Loucy (cell line): Measurements from ENCODE around the gene FOXL1.

ENCODE experiments used
- H2AFZ ChIP-seq: fragments of 200-600 bp; sonication (generic); 2 replicates; pipeline ENCODE4 v1.6.0; 2016; ENCODE audit warnings: antibody characterized with exemption, mild to moderate bottlenecking, low read length, moderate library complexity
- H3F3A ChIP-seq: fragments of 200-600 bp; 2 replicates; pipeline ENCODE4 v1.6.0; 2016; ENCODE audit warnings: antibody characterized with exemption, low read depth, mild to moderate bottlenecking
- H3K27me3 ChIP-seq: fragments of 200-600 bp; sonication (generic); 2 replicates; pipeline ENCODE4 v1.6.1; 2014; ENCODE audit warnings: low read length, mild to moderate bottlenecking; ENCODE audit not compliant: insufficient read depth, poor library complexity, severe bottlenecking
- H3K36me3 ChIP-seq: fragments of 200-600 bp; sonication (generic); 2 replicates; pipeline ENCODE4 v1.6.1; 2016; ENCODE audit warnings: low read length; ENCODE audit not compliant: insufficient read depth
- H3K4me1 ChIP-seq: fragments of 200-600 bp; sonication (generic); 2 replicates; pipeline ENCODE4 v1.5.1; 2014; ENCODE audit warnings: low read length, mild to moderate bottlenecking; ENCODE audit not compliant: insufficient read depth, poor library complexity, severe bottlenecking
- H3K4me2 ChIP-seq: fragments of 200-600 bp; sonication (generic); 2 replicates; pipeline ENCODE4 v1.6.0; 2014; ENCODE audit warnings: antibody characterized with exemption, low read length, low read depth, mild to moderate bottlenecking; ENCODE audit not compliant: poor library complexity, severe bottlenecking
- H3K4me3 ChIP-seq: fragments of 200-600 bp; sonication (generic); 2 replicates; pipeline ENCODE4 v1.5.1; 2014; ENCODE audit warnings: low read length, mild to moderate bottlenecking, mixed read lengths; ENCODE audit not compliant: poor library complexity, severe bottlenecking
- H3K79me2 ChIP-seq: fragments of 200-600 bp; sonication (generic); 2 replicates; pipeline ENCODE4 v1.6.1; 2014; ENCODE audit warnings: low read length; ENCODE audit not compliant: insufficient read depth
- H3K9ac ChIP-seq: fragments of 200-600 bp; sonication (generic); 2 replicates; pipeline ENCODE4 v1.6.0; 2014; ENCODE audit warnings: mild to moderate bottlenecking, low read depth, low read length, moderate library complexity; ENCODE audit not compliant: poor library complexity, severe bottlenecking
- H3K9me2 ChIP-seq: fragments of 200-600 bp; sonication (generic); replicated peaks from 2 replicates; pipeline ENCODE4 v1.6.1; 2016; ENCODE audit warnings: low read depth, low read length, mixed read lengths
- H3K9me3 ChIP-seq: fragments of 200-600 bp; sonication (generic); 2 replicates; pipeline ENCODE4 v1.6.1; 2014; ENCODE audit warnings: mild to moderate bottlenecking, antibody characterized with exemption, low read length, low read depth; ENCODE audit not compliant: insufficient read depth
- H4K20me1 ChIP-seq: fragments of 200-600 bp; sonication (generic); 2 replicates; pipeline ENCODE4 v1.6.0; 2014; ENCODE audit warnings: antibody characterized with exemption, low read length, mild to moderate bottlenecking; ENCODE audit not compliant: insufficient read depth, poor library complexity, severe bottlenecking
- EZH2phosphoT487 ChIP-seq: fragments of 200-600 bp; IDR thresholded peaks from 2 replicates; pipeline ENCODE4 v1.6.1; 2018; ENCODE audit warnings: antibody characterized with exemption, mild to moderate bottlenecking, moderate library complexity, borderline replicate concordance
- TF ChIP-seq, protein P1 (sequence below): fragments of 200-600 bp; sonication (generic); conservative IDR thresholded peaks from 2 replicates; pipeline ENCODE4 v1.5.1; 2014; ENCODE audit warnings: mild to moderate bottlenecking, antibody characterized with exemption, low read length

FOXL1 gene

DNA sequence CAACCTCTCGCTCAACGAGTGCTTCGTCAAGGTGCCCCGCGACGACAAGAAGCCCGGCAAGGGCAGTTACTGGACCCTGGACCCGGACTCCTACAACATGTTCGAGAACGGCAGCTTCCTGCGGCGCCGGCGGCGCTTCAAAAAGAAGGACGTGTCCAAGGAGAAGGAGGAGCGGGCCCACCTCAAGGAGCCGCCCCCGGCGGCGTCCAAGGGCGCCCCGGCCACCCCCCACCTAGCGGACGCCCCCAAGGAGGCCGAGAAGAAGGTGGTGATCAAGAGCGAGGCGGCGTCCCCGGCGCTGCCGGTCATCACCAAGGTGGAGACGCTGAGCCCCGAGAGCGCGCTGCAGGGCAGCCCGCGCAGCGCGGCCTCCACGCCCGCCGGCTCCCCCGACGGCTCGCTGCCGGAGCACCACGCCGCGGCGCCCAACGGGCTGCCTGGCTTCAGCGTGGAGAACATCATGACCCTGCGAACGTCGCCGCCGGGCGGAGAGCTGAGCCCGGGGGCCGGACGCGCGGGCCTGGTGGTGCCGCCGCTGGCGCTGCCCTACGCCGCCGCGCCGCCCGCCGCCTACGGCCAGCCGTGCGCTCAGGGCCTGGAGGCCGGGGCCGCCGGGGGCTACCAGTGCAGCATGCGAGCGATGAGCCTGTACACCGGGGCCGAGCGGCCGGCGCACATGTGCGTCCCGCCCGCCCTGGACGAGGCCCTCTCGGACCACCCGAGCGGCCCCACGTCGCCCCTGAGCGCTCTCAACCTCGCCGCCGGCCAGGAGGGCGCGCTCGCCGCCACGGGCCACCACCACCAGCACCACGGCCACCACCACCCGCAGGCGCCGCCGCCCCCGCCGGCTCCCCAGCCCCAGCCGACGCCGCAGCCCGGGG lies 10.4 kb upstream of the FOXL1 start:
- peaks cover 5% of the 10 kb centered on the region for H3K4me1 ChIP-seq
- no peaks in the 10 kb centered on the region for H3F3A ChIP-seq
- no peak overlapping the region for H3K4me2 ChIP-seq
- no peaks in the 10 kb centered on the region for H3K79me2 ChIP-seq
- TF ChIP-seq, protein P1, sequence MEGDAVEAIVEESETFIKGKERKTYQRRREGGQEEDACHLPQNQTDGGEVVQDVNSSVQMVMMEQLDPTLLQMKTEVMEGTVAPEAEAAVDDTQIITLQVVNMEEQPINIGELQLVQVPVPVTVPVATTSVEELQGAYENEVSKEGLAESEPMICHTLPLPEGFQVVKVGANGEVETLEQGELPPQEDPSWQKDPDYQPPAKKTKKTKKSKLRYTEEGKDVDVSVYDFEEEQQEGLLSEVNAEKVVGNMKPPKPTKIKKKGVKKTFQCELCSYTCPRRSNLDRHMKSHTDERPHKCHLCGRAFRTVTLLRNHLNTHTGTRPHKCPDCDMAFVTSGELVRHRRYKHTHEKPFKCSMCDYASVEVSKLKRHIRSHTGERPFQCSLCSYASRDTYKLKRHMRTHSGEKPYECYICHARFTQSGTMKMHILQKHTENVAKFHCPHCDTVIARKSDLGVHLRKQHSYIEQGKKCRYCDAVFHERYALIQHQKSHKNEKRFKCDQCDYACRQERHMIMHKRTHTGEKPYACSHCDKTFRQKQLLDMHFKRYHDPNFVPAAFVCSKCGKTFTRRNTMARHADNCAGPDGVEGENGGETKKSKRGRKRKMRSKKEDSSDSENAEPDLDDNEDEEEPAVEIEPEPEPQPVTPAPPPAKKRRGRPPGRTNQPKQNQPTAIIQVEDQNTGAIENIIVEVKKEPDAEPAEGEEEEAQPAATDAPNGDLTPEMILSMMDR = no peak
- TF ChIP-seq EZH2phosphoT487 = no peak
- no peaks in the 10 kb centered on the region for H3K9me2 ChIP-seq
- no peak overlapping the region for H2AFZ ChIP-seq
- no peak overlapping the region for H3K9ac ChIP-seq
- H3K4me3 ChIP-seq = no peak overlapping the region
- H4K20me1 ChIP-seq = no peaks in the 10 kb centered on the region
- H3K36me3 ChIP-seq = no peaks in the 10 kb centered on the region
- no peaks in the 10 kb centered on the region for H3K9me3 ChIP-seq
- H3K27me3 ChIP-seq = no peaks in the 10 kb centered on the region

DNA sequence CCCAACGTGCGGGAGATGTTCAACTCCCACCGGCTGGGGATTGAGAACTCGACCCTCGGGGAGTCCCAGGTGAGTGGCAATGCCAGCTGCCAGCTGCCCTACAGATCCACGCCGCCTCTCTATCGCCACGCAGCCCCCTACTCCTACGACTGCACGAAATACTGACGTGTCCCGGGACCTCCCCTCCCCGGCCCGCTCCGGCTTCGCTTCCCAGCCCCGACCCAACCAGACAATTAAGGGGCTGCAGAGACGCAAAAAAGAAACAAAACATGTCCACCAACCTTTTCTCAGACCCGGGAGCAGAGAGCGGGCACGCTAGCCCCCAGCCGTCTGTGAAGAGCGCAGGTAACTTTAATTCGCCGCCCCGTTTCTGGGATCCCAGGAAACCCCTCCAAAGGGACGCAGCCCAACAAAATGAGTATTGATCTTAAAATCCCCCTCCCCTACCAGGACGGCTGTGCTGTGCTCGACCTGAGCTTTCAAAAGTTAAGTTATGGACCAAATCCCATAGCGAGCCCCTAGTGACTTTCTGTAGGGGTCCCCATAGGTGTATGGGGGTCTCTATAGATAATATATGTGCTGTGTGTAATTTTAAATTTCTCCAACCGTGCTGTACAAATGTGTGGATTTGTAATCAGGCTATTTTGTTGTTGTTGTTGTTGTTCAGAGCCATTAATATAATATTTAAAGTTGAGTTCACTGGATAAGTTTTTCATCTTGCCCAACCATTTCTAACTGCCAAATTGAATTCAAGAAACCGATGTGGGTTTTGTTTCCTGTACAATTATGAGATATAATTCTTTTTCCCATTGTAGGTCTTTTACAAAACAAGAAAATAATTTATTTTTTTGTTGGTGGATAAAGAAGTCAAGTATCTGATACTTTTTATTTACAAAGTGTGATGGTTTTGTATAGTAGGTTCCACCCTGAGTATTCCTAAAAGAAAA lies 9.4 kb upstream of the FOXL1 start:
- no peaks in the 10 kb centered on the region for H3K36me3 ChIP-seq
- no peaks in the 10 kb centered on the region for H3K27me3 ChIP-seq
- no peaks in the 10 kb centered on the region for H3F3A ChIP-seq
- TF ChIP-seq, protein P1 = no peak
- TF ChIP-seq EZH2phosphoT487 = no peak
- H4K20me1 ChIP-seq = no peaks in the 10 kb centered on the region
- H3K79me2 ChIP-seq = no peaks in the 10 kb centered on the region
- H3K9ac ChIP-seq = no peak overlapping the region
- H3K4me2 ChIP-seq = no peak overlapping the region
- no peak overlapping the region for H3K4me3 ChIP-seq
- no peak overlapping the region for H2AFZ ChIP-seq
- no peaks in the 10 kb centered on the region for H3K9me2 ChIP-seq
- H3K9me3 ChIP-seq = no peaks in the 10 kb centered on the region
- H3K4me1 ChIP-seq = peaks cover 4% of the 10 kb centered on the region

DNA sequence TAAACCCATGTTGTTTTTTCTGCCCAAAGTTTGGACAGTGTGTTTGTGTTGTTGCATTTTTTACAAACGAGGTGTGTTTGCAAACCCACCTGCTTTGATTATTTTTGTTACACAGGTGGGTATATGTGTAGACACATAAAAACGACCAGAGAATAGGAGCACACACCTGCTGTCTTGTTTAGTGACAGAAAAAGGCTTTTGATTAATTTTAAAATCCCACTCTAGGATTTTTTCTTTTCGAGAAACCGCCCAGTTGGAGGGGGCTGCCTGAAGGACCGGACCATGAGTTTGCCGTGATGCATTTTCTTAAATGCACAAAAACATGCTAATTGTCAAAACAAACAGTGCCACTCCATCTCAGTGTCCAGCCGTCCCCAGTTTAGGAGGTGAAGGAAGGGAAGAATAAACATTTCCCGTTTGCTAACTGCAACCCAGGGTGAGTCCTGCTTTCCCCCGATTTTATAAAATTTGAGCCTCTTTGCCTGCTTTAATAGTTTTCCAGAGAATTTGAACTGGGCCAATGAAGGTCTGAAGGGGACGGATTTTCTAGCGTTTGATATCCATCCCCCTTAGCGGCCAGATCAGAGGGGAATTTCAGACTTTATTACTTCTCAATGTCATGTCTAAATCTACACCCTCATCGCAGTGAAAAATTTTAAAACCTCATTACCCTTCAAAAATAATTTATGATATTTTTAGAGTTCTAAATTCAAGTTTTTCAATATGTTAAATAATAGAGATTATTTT lies 8.5 kb upstream of the FOXL1 start:
- H3K4me2 ChIP-seq = no peak overlapping the region
- H4K20me1 ChIP-seq = no peaks in the 10 kb centered on the region
- no peak overlapping the region for H2AFZ ChIP-seq
- no peaks in the 10 kb centered on the region for H3F3A ChIP-seq
- no peaks in the 10 kb centered on the region for H3K36me3 ChIP-seq
- H3K9me3 ChIP-seq = no peaks in the 10 kb centered on the region
- no peaks in the 10 kb centered on the region for H3K4me1 ChIP-seq
- no peak overlapping the region for H3K9ac ChIP-seq
- no peaks in the 10 kb centered on the region for H3K79me2 ChIP-seq
- TF ChIP-seq, protein P1 = no peak
- no peak for TF ChIP-seq EZH2phosphoT487
- no peaks in the 10 kb centered on the region for H3K9me2 ChIP-seq
- no peaks in the 10 kb centered on the region for H3K27me3 ChIP-seq
- no peak overlapping the region for H3K4me3 ChIP-seq
